Measurements from ENCODE around the gene RBPJ.
"Not testable (repeated sequence)": the region's sequence is repeated elsewhere in the genome, so short reads cannot be mapped to it uniquely, and the experiment has no call there.

RBPJ gene

DNA sequence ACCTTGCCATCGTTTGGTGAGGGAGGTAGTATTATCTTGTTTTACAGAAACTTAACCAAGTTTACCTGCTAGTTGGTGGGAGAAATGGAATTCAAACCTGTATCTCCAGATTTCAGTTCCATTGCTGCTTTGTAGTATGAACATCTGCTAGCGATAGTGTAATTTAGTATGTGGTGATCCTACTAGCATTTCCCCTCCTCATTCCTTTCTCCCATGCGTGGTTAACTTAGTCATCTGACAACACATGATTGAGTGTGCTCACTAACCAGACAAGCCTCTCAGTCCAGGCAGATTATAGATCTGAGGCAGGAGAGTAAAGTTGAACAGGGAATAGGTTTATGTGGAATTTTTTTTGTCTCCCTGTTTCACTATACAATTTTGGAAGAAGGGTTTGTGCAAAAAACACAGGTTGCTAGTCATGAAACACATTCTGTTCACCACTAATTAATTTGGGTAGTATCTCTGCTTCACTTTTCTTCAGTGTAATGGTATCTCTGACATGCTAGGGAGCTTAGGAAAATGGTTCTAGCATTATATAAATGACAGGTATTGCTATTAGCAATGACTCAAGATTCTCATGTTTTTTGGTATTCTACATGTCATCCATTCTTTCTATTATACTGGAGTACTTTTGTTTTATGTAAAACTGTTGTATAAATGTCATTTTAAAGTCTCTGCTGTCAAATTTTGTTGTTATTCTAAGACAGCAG is 21.7 kb downstream of the RBPJ start:
- DNase-seq (ENCODE audit: low read depth, low spot score) = peak; percentile 88

GRCh38 chr4:26343038-26343398 is 22.2 kb downstream of the RBPJ start:
- DNase-seq (ENCODE audit: low read depth, low spot score) = peak; percentile 32

- no peak for DNase-seq (ENCODE audit: low read depth, low spot score)
Measured at GRCh38 chr4:26344901-26345564, 24.2 kb downstream of the RBPJ start.

- DNase-seq (ENCODE audit: low read depth, low spot score) = no peak
Measured at GRCh38 chr4:26345565-26345938, 24.7 kb downstream of the RBPJ start.

- DNase-seq (ENCODE audit: low read depth, low spot score) = no peak
Measured at GRCh38 chr4:26346203-26346620, 25.4 kb downstream of the RBPJ start.

DNA sequence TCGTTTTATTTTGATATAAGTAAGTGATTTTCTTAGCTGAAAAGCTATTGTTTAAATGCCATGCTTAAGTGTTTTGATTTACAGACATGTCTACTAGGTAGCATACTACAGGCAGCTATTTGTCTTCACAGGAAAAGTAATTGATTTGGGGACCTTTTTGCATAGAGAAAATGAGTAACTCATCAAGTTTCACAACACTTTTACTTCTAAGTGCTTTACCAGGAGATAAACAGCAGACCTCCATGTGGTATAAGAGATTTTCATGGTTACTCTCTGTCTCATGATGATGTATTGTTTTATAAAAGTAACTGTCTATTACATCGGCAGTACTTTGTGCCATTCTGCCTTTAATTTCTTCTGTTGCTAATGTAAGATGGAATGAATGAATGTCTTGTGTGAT is 28.7 kb downstream of the RBPJ start:
- no peak for DNase-seq (ENCODE audit: low read depth, low spot score)

DNA sequence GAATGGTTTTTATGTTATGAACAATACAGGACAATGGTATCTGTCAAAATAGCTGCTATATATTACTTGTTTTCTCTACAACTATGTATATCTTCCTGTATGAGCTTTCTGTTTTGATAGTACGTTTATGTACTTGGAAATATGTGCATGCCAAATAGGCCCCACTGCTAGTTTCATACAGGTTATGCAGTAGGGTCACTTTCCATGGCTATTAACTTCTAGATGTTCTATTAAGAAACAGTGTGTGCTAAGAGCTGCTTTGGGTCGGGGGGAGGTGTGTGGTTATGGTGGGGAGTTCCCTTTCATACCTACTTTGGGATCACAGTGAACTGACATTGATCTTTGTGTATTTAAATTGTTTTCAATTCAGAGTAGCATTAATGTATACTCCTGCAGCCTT is 30.9 kb downstream of the RBPJ start:
- no peak for DNase-seq (ENCODE audit: low read depth, low spot score)

- DNase-seq (ENCODE audit: low read depth, low spot score) = no peak
Measured at GRCh38 chr4:26354491-26354890, 33.7 kb downstream of the RBPJ start.

DNA sequence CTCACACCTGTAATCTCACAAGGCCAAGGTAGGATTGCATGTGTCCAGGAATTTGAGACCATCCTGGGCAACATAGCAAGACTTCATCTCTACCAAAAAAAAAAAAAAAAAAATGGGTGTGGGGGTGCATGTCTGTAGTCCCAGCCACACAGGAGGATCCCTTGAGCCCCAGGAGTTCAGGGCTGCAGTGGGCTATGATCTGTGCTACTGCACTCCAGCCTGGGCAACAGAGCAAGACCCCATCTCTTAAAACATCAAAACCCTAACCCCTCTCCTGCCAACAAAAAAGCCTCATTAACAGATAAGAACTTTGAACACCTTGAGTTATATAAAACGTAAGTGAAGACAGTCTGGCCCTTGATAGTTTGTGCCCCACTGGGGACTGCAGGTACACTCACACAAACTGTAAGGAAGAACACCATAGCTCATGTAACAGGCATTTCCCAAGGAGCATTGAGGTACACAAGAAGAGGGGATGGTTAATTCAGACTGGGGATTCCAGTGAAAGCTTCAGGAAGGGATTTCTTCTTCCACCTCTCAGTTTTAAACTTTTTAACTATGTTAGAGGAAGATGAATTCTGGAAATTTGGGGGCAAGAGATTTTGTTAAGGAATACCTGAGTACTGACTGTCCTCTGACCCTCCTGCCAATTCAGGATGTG is 34.7 kb downstream of the RBPJ start:
- DNase-seq (ENCODE audit: low read depth, low spot score) = no peak

- DNase-seq (ENCODE audit: low read depth, low spot score) = peak; percentile 71
Measured at GRCh38 chr4:26356081-26356501, 35.3 kb downstream of the RBPJ start.

- DNase-seq (ENCODE audit: low read depth, low spot score) = not testable (repeated sequence)
Measured at GRCh38 chr4:26359521-26359920, 38.7 kb downstream of the RBPJ start.

DNA sequence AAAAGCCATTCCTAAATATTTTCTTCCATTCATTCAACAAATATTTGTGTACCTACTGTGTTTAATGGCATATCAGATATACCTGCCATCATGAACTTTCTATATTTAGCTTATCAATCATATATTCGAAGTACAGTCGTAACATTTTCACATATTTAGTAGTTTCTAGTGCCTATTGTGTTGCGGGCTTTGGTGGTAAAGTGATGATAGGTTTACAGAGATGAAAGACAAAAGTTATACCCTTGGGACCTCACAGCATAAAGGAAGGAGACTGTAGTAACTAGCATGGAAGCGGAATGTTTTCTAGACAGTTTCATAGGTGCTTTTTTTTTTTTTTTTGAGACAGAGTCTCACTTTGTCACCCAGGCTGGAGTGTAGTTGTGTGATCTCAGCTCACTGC is 39.5 kb downstream of the RBPJ start:
- DNase-seq (ENCODE audit: low read depth, low spot score) = no peak

DNA sequence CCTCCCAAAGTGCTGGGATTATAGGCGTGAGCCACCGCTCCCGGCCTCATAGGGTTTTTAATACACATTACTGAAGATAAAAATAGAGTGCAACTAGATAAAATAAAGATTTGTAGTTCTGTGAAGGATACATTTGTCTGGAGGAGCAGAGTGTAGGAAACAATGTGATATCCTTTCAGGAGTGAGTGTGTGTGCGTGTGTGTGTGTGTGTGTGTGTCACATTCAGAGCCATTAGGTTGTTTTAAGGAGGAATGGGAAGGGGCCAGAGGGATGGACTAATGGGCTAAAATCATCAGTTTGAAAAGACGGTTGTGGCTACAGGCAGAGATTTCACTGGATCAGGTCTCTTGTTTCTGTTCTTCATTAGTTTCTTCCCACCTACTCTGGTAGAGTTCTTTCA is 40.0 kb downstream of the RBPJ start:
- DNase-seq (ENCODE audit: low read depth, low spot score) = no peak

DNA sequence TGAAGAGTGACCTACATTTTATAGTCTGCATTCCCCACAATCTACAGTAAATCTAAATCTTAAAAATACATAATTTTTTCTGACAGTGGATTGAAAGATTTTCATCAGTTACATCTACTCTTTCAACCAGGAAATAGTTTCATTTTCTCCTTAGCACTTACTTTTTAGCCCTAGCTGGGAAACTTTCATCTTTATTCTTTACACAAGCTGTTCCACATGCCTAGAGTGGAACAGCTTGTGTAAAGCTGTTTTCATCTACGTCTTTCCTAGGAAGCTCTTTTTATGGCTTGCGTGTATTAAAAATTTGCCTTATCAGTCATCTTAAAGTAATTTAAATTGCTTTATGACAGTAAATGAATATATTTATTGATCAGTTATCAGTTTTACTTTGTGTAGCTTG is 40.5 kb downstream of the RBPJ start:
- no peak for DNase-seq (ENCODE audit: low read depth, low spot score)

DNA sequence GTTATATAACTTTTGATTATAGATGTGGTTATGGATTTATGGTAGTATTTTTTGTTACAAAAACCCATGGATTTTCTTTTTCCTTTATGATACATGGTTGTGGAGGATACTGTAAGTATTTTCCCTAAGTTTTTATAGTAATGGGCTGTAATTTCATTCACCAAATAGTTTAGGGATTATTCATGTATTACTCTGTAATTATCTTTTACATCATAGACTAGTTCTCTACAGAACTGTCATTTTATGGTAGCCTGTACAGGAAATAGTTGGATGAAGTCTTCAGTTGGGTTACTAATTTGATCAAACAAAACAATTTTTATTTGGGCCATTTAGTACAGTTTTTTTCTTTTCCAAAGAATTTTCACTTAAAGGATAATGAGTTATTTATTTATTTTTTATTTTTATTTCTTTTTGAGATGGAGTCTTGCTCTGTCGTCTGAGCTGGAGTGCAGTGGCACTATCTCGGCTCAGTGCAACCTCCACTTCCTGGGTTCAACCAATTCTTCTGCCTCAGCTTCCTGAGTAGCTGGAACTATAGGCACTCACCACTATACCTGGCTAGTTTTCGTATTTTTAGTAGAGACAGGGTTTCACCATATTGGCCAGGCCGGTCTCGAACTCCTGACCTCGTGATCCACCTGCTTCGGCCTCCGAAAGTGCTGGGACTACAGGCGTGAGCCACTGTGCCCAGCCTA is 42.1 kb downstream of the RBPJ start:
- DNase-seq (ENCODE audit: low read depth, low spot score) = no peak

DNA sequence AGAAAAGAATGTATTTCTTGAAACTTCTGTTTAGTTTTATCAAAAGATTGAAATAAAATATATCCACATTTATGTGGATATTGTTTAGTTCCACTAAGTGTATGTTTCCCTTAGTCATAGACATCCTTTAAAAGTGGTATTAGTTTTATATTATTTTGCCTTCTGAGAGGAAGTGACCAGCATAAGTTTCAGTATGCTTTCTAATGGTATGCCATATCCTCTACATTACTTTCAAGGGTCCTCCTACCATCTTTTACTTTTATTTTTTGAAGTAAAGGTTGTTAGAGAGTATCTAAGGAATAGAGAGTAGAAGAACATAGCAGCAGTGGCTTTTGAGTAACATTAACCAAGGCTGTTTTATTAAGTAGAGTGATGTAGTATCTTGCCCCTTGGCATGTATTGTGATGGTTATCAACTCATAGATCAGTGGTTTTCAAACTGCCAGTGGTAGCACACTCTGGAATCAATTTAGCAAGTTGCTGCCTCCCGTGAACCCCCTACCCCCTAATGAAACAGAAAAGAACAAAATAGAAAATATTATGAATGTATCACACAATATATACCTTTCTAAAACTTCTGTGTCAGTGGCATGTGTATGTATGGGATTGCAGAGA is 44.8 kb downstream of the RBPJ start:
- no peak for DNase-seq (ENCODE audit: low read depth, low spot score)

DNA sequence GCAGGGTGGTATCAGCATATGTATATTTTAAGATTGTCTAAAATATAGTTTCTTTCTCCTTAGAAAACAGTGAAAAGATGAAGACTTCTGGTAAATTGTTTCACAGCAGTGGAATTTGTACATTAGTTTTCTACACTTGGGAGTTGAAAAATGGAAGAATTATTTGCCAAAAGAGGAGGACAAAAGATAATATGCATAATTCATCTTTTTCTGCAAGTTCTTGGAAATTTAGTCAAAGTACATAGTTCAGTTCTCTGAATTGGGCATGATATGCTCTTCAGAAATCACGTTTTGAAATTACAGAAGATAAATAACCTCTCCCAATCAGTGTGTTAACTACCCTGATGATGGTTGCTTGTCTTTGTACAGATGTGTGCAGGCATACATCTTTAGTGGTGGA is 47.0 kb downstream of the RBPJ start:
- DNase-seq (ENCODE audit: low read depth, low spot score) = no peak

- DNase-seq (ENCODE audit: low read depth, low spot score) = no peak
Measured at GRCh38 chr4:26368685-26369084, 47.9 kb downstream of the RBPJ start.

DNA sequence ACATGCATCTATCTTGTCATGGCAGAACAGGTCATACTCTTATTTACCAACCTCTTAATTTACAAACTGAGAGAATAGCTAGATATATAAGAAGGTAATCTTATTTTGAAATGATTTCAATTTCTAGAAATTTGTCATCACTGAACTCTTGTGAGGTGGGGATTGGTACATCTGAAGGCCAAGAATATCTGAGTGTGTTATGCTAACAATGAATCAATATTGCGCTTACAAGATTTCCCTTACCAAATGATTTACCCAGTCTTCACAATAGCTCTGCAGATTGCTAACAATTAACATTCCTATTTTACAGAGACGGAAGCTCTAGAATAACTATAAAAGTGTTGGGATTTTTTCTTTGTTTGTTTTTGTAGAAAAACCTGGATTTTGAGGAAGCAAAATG is 48.3 kb downstream of the RBPJ start:
- no peak for DNase-seq (ENCODE audit: low read depth, low spot score)

- peak; percentile 51 for DNase-seq (ENCODE audit: low read depth, low spot score)
Measured at GRCh38 chr4:26369581-26369980, 48.8 kb downstream of the RBPJ start.

- no peak for DNase-seq (ENCODE audit: low read depth, low spot score)
Measured at GRCh38 chr4:26372076-26372475, 51.3 kb downstream of the RBPJ start.

Data from astrocyte of the hippocampus (primary cell).